Thymus (tissue), 11 donors: ENCODE results near the gene MID1. TPM values are rescaled to one million over a fixed set of nuclear protein-coding genes. Genes with fewer than 3 reads are reported as not detected.

Source experiments
- DNase-seq, 9 donors: peaks; one replicate each; pipeline ENCODE4 v3.0.0-alpha.2; 2013; ENCODE audit warnings: low spot score in 9 of 9, low read depth in 6 of 9, missing footprints in 1 of 9
- H3K27ac ChIP-seq, 2 donors: one replicate each; pipeline ENCODE4 v1.5.1; 2013; ENCODE audit warnings: control low read depth in 1 of 2, low read depth in 1 of 2, low read length in 1 of 2, mild to moderate bottlenecking in 1 of 2, moderate library complexity in 1 of 2
- H3K27me3 ChIP-seq, 2 donors: one replicate each; pipeline ENCODE4 v1.5.1; 2013; ENCODE audit warnings: low read length in 1 of 2; ENCODE audit not compliant: control insufficient read depth in 2 of 2, insufficient read depth in 1 of 2
- H3K36me3 ChIP-seq, 2 donors: one replicate each; pipeline ENCODE4 v1.5.1; 2013; ENCODE audit warnings: low read length in 1 of 2, mild to moderate bottlenecking in 1 of 2, moderate library complexity in 1 of 2; ENCODE audit not compliant: control insufficient read depth in 2 of 2, insufficient read depth in 2 of 2
- H3K4me1 ChIP-seq, 2 donors: one replicate each; pipeline ENCODE4 v1.5.1; 2013; ENCODE audit warnings: low read length in 2 of 2; ENCODE audit not compliant: control insufficient read depth in 2 of 2, insufficient read depth in 2 of 2
- H3K4me3 ChIP-seq, 2 donors: one replicate each; pipeline ENCODE4 v1.5.1; 2013; ENCODE audit warnings: low read length in 2 of 2, control low read depth in 1 of 2, mild to moderate bottlenecking in 1 of 2
- H3K9me3 ChIP-seq, 2 donors: one replicate each; pipeline ENCODE4 v1.5.1; 2013; ENCODE audit warnings: low read length in 1 of 2, mild to moderate bottlenecking in 1 of 2; ENCODE audit not compliant: control insufficient read depth in 2 of 2, insufficient read depth in 1 of 2
- WGBS: extraction: QIAGEN DNeasy Blood & Tissue Kit; methylation state at CpG from one replicate; pipeline ENCODE4 v1.1.7; 2013; 5-methylcytosine and 5-hydroxymethylcytosine counted together
- polyA plus RNA-seq: library from polyadenylated mRNA; stranded (reverse); fragments of 200-250 nt; gene quantifications from one replicate; pipeline ENCODE4 v1.2.3, GENCODE V29; 2013
- total RNA-seq: library from RNA; stranded (reverse); fragments of 120-200 nt; gene quantifications from one replicate; pipeline ENCODE4 v1.2.4, GENCODE V29; 2013
- donor health status: healthy.

Gene MID1
- total and polyA plus RNA-seq, 2 donors = 1.4 to 2.1 TPM

- 87% methylated on average over 3 of the region's 3 CpGs for WGBS
- no peak for DNase-seq
- no peak overlapping the region for H3K27ac ChIP-seq
- H3K9me3 ChIP-seq = no peaks in the 10 kb centered on the region
- no peaks in the 10 kb centered on the region for H3K27me3 ChIP-seq
- H3K4me3 ChIP-seq = no peak overlapping the region
- no peaks in the 10 kb centered on the region for H3K4me1 ChIP-seq
- no peaks in the 10 kb centered on the region for H3K36me3 ChIP-seq
These were observed 149.0 kb downstream of the MID1 start for GRCh38 chrX:10471418-10471817.

- no peaks in the 10 kb centered on the region for H3K4me1 ChIP-seq
- DNase-seq = no peak
- no peak overlapping the region for H3K4me3 ChIP-seq
- no peaks in the 10 kb centered on the region for H3K9me3 ChIP-seq
- H3K27ac ChIP-seq = no peak overlapping the region
- no peaks in the 10 kb centered on the region for H3K36me3 ChIP-seq
- no peaks in the 10 kb centered on the region for H3K27me3 ChIP-seq
These were observed 150.4 kb downstream of the MID1 start for GRCh38 chrX:10470009-10470408.

DNA sequence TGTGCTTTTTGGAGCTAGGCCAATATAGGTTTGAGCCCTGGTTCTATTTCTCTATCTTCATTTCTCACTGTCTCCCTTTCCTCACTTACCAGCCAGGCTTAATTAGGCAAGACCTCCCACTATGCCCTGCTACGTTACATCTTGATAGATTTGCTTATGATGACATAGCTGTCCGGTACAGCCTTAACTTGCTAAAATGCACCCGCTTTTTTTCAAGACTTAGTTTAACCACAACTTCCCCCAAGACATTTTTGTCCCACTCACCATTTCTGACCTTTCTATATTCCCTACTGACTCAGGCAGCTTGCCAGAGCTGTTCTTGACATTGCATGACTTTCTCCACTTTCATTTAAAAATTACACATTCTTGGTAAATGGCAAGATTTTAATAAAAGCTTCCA lies 152.6 kb downstream of the MID1 start:
- no peak for DNase-seq
- Histone ChIP-seq H3K27me3 (no peaks in the 10 kb centered on the region), H3K4me1 (no peaks in the 10 kb centered on the region), H3K9me3 (no peaks in the 10 kb centered on the region), H3K27ac (no peak overlapping the region), H3K4me3 (no peak overlapping the region), H3K36me3 (no peaks in the 10 kb centered on the region)
- WGBS = 13% methylated on average over 3 of the region's 3 CpGs

- H3K4me1 ChIP-seq = no peaks in the 10 kb centered on the region
- WGBS = 98% methylated on average over 2 of the region's 2 CpGs
- H3K27me3 ChIP-seq = no peaks in the 10 kb centered on the region
- no peak for DNase-seq
- no peaks in the 10 kb centered on the region for H3K9me3 ChIP-seq
- no peaks in the 10 kb centered on the region for H3K36me3 ChIP-seq
- no peak overlapping the region for H3K4me3 ChIP-seq
- no peak overlapping the region for H3K27ac ChIP-seq
These were observed 155.1 kb downstream of the MID1 start for GRCh38 chrX:10465254-10465653.

- no peaks in the 10 kb centered on the region for H3K36me3 ChIP-seq
- no peaks in the 10 kb centered on the region for H3K9me3 ChIP-seq
- H3K27me3 ChIP-seq = no peaks in the 10 kb centered on the region
- H3K4me1 ChIP-seq = no peaks in the 10 kb centered on the region
- no peak for DNase-seq
- no peak overlapping the region for H3K27ac ChIP-seq
- WGBS = 98% methylated on average over 5 of the region's 5 CpGs
- no peak overlapping the region for H3K4me3 ChIP-seq
These were observed 163.3 kb downstream of the MID1 start for GRCh38 chrX:10457092-10457491.

GRCh38 chrX:10453945-10454344 lies 166.4 kb downstream of the MID1 start:
- WGBS = 98% methylated on average over 1 of the region's 1 CpG
- Histone ChIP-seq H3K4me3 (no peak overlapping the region), H3K4me1 (no peaks in the 10 kb centered on the region), H3K36me3 (no peaks in the 10 kb centered on the region), H3K27ac (no peak overlapping the region), H3K27me3 (no peaks in the 10 kb centered on the region), H3K9me3 (peaks cover 0 to 3% of the 10 kb centered on the region in 2 donors)
- DNase-seq = no peak

DNA sequence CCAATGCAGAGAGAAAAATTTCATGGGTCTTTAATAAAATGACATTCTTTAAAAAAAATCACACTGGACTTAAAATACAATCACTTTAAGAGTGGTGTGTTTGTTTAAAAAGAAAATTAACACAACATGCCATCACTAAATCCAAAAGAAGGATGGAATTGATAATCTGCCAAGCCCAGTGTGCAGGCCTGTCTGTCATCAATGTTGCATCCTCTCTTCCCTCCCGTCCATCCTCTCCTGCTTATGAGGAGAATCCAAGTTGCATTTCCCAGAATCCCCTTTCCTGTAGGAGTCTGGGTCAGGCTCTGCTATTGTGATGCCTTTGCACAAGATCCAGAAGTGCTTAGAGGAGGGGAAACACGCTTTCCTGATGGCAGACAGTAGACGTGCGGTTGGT lies 169.4 kb downstream of the MID1 start:
- H3K9me3 ChIP-seq = peaks cover 0 to 3% of the 10 kb centered on the region in 2 donors
- H3K36me3 ChIP-seq = no peaks in the 10 kb centered on the region
- H3K27me3 ChIP-seq = no peaks in the 10 kb centered on the region
- 93% methylated on average over 4 of the region's 4 CpGs for WGBS
- no peak overlapping the region for H3K4me3 ChIP-seq
- no peak overlapping the region for H3K27ac ChIP-seq
- DNase-seq = no peak
- no peaks in the 10 kb centered on the region for H3K4me1 ChIP-seq

DNA sequence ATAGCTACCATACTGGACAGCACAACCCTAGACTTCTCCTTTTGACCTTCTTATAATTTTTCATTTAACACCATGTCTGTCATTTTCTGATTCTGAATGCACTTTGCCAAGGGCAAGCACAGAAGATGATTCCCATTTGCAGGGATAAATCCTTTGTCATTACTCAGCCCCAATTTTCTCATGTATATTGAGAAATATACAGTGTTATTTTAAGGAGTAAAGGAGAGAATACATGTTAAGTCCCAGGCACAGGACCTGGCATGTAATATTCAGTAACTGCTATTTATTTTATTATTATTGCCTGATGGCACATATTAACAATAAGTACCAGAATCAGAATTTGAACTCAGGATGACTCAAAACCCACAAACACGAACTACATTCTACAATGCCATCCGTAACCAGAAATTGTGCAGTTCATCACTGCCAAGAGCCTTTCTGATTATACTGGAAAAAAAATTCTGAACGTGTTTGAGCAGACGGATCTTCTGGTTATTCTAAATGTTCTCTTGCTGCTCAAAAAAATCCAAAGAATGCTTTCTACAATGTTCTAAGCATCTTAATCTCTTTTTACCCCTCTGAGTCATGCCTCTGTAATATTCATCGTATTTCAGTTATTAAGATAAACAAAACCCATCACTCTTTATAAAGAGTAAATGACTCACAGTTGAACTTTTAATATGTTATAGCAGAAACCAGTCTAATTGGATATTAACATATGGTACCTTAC lies 170.0 kb downstream of the MID1 start:
- Histone ChIP-seq H3K4me3 (no peak overlapping the region), H3K9me3 (peaks cover 0 to 3% of the 10 kb centered on the region in 2 donors), H3K27me3 (no peaks in the 10 kb centered on the region), H3K4me1 (no peaks in the 10 kb centered on the region), H3K36me3 (no peaks in the 10 kb centered on the region), H3K27ac (no peak overlapping the region)
- WGBS = 96% methylated on average over 5 of the region's 5 CpGs
- DNase-seq = no peak

GRCh38 chrX:10447564-10448214 lies 172.7 kb downstream of the MID1 start:
- DNase-seq = no peak
- no peaks in the 10 kb centered on the region for H3K36me3 ChIP-seq
- WGBS = 90% methylated on average over 4 of the region's 4 CpGs
- no peak overlapping the region for H3K4me3 ChIP-seq
- peaks cover 0 to 3% of the 10 kb centered on the region in 2 donors for H3K9me3 ChIP-seq
- no peaks in the 10 kb centered on the region for H3K27me3 ChIP-seq
- H3K27ac ChIP-seq = no peak overlapping the region
- no peaks in the 10 kb centered on the region for H3K4me1 ChIP-seq
